Activated CD4-positive, alpha-beta memory T cell treated with anti-CD3 and anti-CD28 coated beads for 36 hours (primary cell): Measurements from ENCODE around the gene RTKN2. TPM values are rescaled to one million over a fixed set of nuclear protein-coding genes. Genes with fewer than 3 reads are reported as not detected.

Experiments
- CTCF ChIA-PET: fragments of 350-600 bp; sonication (Branson Sonifier 250); formaldehyde crosslinking; loops from one replicate; lab custom pipeline; 2021; ENCODE audit warnings: antibody characterized with exemption, inconsistent platforms; lab: Charles Lee
- POLR2A ChIA-PET: fragments of 350-600 bp; sonication (Branson Sonifier 250); formaldehyde crosslinking; loops from one replicate; lab custom pipeline; 2021; ENCODE audit warnings: antibody characterized with exemption; lab: Charles Lee
- DNase-seq: peaks from one replicate; pipeline ENCODE4 v3.0.0-alpha.2; 2020
- H3K27ac Mint-ChIP-seq: one replicate; pipeline ENCODE4 v1.8.0; 2021; ENCODE audit warnings: mixed read lengths
- H3K27me3 Mint-ChIP-seq: one replicate; pipeline ENCODE4 v1.8.0; 2021; ENCODE audit warnings: mixed read lengths
- H3K36me3 Mint-ChIP-seq: one replicate; pipeline ENCODE4 v1.8.0; 2021; ENCODE audit warnings: mixed read lengths
- H3K4me1 Mint-ChIP-seq: one replicate; pipeline ENCODE4 v1.8.0; 2021; ENCODE audit warnings: low read depth, mixed read lengths
- H3K4me3 Mint-ChIP-seq: one replicate; pipeline ENCODE4 v1.8.0; 2021; ENCODE audit warnings: mild to moderate bottlenecking, mixed read lengths
- H3K9me3 Mint-ChIP-seq: one replicate; pipeline ENCODE4 v1.8.0; 2021; ENCODE audit warnings: mixed read lengths
- intact Hi-C: fragments of 100-400 bp; cut with micrococcal nuclease; formaldehyde crosslinking; loops from one replicate; pipeline ENCODE4 v1.15.1; 2023
- total RNA-seq, 2 experiments: library from RNA; stranded (reverse); gene quantifications; one replicate each; pipeline ENCODE4 v1.2.3, GENCODE V29; 2021

The RTKN2 gene
- total RNA-seq, 2 experiments from 2014 or later, result 5.1 to 5.9 TPM

GRCh38 chr10:62217683-62218082, 51.0 kb downstream of the RTKN2 start:
- intact Hi-C loops, result no loop called here
- peaks cover 3% of the 10 kb centered on the region for H3K36me3 Mint-ChIP-seq
- no peak overlapping the region for H3K4me3 Mint-ChIP-seq
- H3K27ac Mint-ChIP-seq, result peak overlapping the region; percentile 49
- no peaks in the 10 kb centered on the region for H3K4me1 Mint-ChIP-seq
- H3K27me3 Mint-ChIP-seq, result no peaks in the 10 kb centered on the region
- CTCF ChIA-PET, result interaction anchor here (1.7 kb wide), 1 partner anchor 28 kb away, joined by 3 read pairs; no protein-coding TSS in a partner anchor
- POLR2A ChIA-PET, result interaction anchor here (0.9 to 1.3 kb wide), 2 partner anchors 30 to 33 kb away, joined by 3 read pairs; no protein-coding TSS in a partner anchor
- no peaks in the 10 kb centered on the region for H3K9me3 Mint-ChIP-seq
- no peak for DNase-seq

DNA sequence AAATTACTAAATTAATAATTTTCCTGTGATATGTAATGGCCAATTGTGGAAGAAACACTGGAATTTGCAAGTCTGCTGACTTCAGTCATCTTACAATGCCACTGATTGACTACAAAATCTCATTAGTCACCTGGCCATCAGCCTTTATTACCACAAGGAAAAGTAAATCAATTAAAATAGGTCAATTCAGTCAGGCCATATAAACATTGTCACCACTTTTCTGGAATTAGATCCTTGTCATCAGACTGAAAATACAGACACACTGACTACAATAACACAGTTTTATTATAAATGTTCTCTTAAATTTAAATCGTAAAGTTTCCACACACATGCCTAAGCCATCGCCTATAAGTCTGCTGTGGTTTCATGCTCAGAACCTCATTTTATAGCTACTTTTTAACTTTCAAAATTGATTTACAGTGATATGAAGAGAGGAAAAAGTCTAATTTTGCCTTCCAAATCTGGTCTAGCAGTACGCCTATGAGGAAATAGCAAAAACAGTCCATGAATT, 54.2 kb downstream of the RTKN2 start:
- Mint-ChIP-seq H3K9me3 (no peaks in the 10 kb centered on the region), H3K27me3 (no peaks in the 10 kb centered on the region), H3K27ac (no peak overlapping the region), H3K36me3 (peaks cover 3% of the 10 kb centered on the region), H3K4me3 (no peak overlapping the region), H3K4me1 (no peaks in the 10 kb centered on the region)
- ChIA-PET POLR2A (no interaction called here), CTCF (no interaction called here)
- intact Hi-C loops, result no loop called here
- no peak for DNase-seq

DNA sequence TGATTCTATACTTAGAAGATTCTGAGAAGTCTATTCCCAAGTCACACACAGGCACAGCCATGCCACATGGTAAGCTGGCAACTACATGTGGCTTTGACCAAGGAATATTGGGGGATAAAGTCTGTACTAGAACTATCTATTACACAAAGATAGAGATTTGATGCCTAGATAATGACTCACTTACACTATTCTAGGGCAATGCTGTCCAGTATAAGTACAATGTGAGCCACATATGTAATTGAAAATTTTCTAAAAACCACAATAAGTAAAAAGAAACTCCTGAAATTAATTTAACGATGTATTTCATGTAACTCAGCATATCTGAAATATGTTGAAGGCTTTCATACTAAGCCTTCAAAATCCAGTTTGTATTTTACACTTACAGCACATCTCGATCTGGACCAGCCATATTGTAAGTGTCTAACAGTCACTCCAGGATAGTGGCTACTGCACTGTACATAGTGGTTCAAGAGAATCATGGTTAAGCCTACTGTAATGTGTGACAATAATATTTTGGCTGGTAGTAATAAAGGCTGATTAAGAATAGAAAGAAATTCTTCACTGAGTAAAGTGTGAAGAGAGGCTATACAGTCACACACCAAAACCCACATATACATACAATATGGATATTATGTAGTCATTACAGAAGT, 62.8 kb downstream of the RTKN2 start:
- H3K9me3 Mint-ChIP-seq, result no peaks in the 10 kb centered on the region

DNA sequence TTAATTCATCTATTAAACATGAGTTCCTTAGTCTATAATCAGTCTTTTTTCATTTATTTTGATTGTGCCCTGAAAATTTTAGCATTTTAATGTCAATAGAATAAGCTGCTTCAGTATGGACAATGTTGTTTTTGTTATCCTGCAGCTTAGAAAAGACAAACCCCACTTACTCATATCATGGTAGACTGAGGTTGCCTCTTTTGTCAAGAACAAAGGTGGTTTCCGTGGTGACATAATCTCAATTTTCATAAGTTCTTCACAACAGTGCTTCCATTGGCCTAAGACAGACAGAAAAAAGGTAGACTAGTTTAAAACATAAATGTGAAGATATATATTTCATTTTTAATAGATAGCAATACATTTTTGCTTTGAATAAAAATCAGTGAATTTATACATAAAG, 69.1 kb downstream of the RTKN2 start:
- CTCF ChIA-PET, result interaction anchor here (0.7 to 1.2 kb wide), 3 partner anchors 23 to 106 kb away, joined by 3 to 4 read pairs (median 3); no protein-coding TSS in a partner anchor
- intact Hi-C loops, result loop anchor here (1.0 to 2.0 kb wide), 2 partner anchors 11 to 17 kb away; no protein-coding TSS in a partner anchor

More for the DNA sequence above, 62.8 kb downstream of the RTKN2 start:
- no peak overlapping the region for H3K27ac Mint-ChIP-seq
- intact Hi-C loops, result no loop called here
- POLR2A ChIA-PET, result no interaction called here
- DNase-seq, result no peak
- H3K36me3 Mint-ChIP-seq, result peaks cover 5% of the 10 kb centered on the region
- CTCF ChIA-PET, result interaction anchor here (0.6 kb wide), 1 partner anchor 323 kb away, joined by 3 read pairs; no protein-coding TSS in a partner anchor
- peaks cover 8% of the 10 kb centered on the region for H3K4me1 Mint-ChIP-seq
- H3K27me3 Mint-ChIP-seq, result no peaks in the 10 kb centered on the region
- no peak overlapping the region for H3K4me3 Mint-ChIP-seq

GRCh38 chr10:62196528-62196927, 72.1 kb downstream of the RTKN2 start:
- intact Hi-C loops, result no loop called here
- ChIA-PET POLR2A (no interaction called here), CTCF (no interaction called here)
- Mint-ChIP-seq H3K36me3 (peaks cover 4% of the 10 kb centered on the region), H3K4me1 (peaks cover 28% of the 10 kb centered on the region), H3K4me3 (no peak overlapping the region), H3K9me3 (no peaks in the 10 kb centered on the region), H3K27ac (no peak overlapping the region), H3K27me3 (no peaks in the 10 kb centered on the region)
- no peak for DNase-seq

More for the DNA sequence above, 69.1 kb downstream of the RTKN2 start:
- POLR2A ChIA-PET, result interaction anchor here (0.6 to 1.5 kb wide), 3 partner anchors 11 to 93 kb away, joined by 3 to 6 read pairs (median 4); no protein-coding TSS in a partner anchor
- DNase-seq, result no peak
- Mint-ChIP-seq H3K9me3 (no peaks in the 10 kb centered on the region), H3K4me1 (peaks cover 27% of the 10 kb centered on the region), H3K36me3 (peaks cover 10% of the 10 kb centered on the region), H3K27me3 (no peaks in the 10 kb centered on the region), H3K27ac (peak overlapping the region; percentile 35), H3K4me3 (no peak overlapping the region)

DNA sequence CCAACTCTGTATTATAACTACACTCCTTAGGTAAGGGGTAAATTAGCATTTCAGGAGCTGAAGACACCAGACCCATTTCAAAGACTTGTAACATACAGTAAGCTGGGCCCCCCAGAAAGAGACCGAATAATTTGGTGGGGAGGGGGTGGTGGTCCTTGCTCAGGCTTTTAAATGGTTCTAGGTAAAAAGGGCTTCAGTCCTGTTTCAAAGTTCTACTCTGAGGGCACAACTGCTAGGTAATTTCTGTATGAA, 73.0 kb downstream of the RTKN2 start:
- H3K4me3 Mint-ChIP-seq, result no peak overlapping the region
- H3K9me3 Mint-ChIP-seq, result no peaks in the 10 kb centered on the region
- intact Hi-C loops, result no loop called here
- H3K36me3 Mint-ChIP-seq, result peaks cover 4% of the 10 kb centered on the region
- no peak for DNase-seq
- ChIA-PET CTCF (no interaction called here), POLR2A (no interaction called here)
- peaks cover 26% of the 10 kb centered on the region for H3K4me1 Mint-ChIP-seq
- no peak overlapping the region for H3K27ac Mint-ChIP-seq
- H3K27me3 Mint-ChIP-seq, result no peaks in the 10 kb centered on the region

GRCh38 chr10:62194924-62195674, 73.5 kb downstream of the RTKN2 start:
- intact Hi-C loops, result no loop called here
- Mint-ChIP-seq H3K27me3 (no peaks in the 10 kb centered on the region), H3K36me3 (peaks cover 4% of the 10 kb centered on the region), H3K4me1 (peaks cover 26% of the 10 kb centered on the region), H3K4me3 (no peak overlapping the region), H3K27ac (peak overlapping the region; percentile 10), H3K9me3 (no peaks in the 10 kb centered on the region)
- CTCF ChIA-PET, result interaction anchor here (1.1 to 1.3 kb wide), 2 partner anchors 50 to 156 kb away, joined by 4 read pairs; no protein-coding TSS in a partner anchor
- DNase-seq, result no peak
- POLR2A ChIA-PET, result interaction anchor here (0.8 kb wide), 1 partner anchor 9 kb away, joined by 5 read pairs; no protein-coding TSS in a partner anchor

DNA sequence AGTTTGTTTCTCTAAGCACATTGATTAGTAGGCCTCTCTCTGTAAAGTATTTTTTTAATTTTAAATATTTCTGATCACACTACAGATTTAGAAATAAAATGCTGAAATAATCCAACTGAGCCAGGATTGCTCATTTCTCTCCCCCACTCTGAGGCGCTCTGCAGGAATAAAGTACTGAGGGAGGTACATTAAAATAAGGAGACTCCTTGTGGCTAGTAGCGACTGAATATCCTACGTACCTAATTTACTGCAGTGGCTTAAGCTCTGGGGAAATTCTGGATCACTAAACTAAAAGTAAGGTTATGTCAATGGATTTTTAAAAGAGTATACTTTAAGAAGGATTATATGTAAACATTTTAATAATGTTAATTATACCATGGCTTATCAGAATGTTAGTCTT, 75.2 kb downstream of the RTKN2 start:
- intact Hi-C loops, result no loop called here
- H3K27me3 Mint-ChIP-seq, result no peaks in the 10 kb centered on the region
- CTCF ChIA-PET, result interaction anchor here (0.5 to 1.3 kb wide), 2 partner anchors 51 to 150 kb away, joined by 3 to 4 read pairs; no protein-coding TSS in a partner anchor

GRCh38 chr10:62189131-62189530, 79.5 kb downstream of the RTKN2 start:
- Mint-ChIP-seq H3K4me1 (peaks cover 55% of the 10 kb centered on the region), H3K27me3 (no peaks in the 10 kb centered on the region), H3K9me3 (peaks cover 2% of the 10 kb centered on the region), H3K27ac (no peak overlapping the region), H3K4me3 (no peak overlapping the region), H3K36me3 (peaks cover 6% of the 10 kb centered on the region)
- intact Hi-C loops, result loop anchor here (2.0 to 10.0 kb wide), 6 partner anchors 238 to 1038 kb away; partner anchors contain the start of gene EGR2
- POLR2A ChIA-PET, result interaction anchor here (1.5 to 7.8 kb wide), 2 partner anchors 10 to 139 kb away, joined by 4 to 225 read pairs; no protein-coding TSS in a partner anchor
- CTCF ChIA-PET, result interaction anchor here (1.7 kb wide), 1 partner anchor 55 kb away, joined by 9 read pairs; no protein-coding TSS in a partner anchor
- DNase-seq, result no peak

More for the DNA sequence above, 75.2 kb downstream of the RTKN2 start:
- H3K27ac Mint-ChIP-seq, result no peak overlapping the region
- peaks cover 8% of the 10 kb centered on the region for H3K36me3 Mint-ChIP-seq
- H3K9me3 Mint-ChIP-seq, result peaks cover under 1% of the 10 kb centered on the region
- peaks cover 29% of the 10 kb centered on the region for H3K4me1 Mint-ChIP-seq
- no peak for DNase-seq
- no peak overlapping the region for H3K4me3 Mint-ChIP-seq
- POLR2A ChIA-PET, result no interaction called here

GRCh38 chr10:62188021-62188616, 80.5 kb downstream of the RTKN2 start:
- ChIA-PET POLR2A (interaction anchor here (1.2 to 7.8 kb wide), 6 partner anchors 11 to 200 kb away, joined by 3 to 225 read pairs (median 5); no protein-coding TSS in a partner anchor), CTCF (interaction anchor here (1.1 to 2.4 kb wide), 3 partner anchors 56 to 150 kb away, joined by 3 to 9 read pairs (median 7); no protein-coding TSS in a partner anchor)

DNA sequence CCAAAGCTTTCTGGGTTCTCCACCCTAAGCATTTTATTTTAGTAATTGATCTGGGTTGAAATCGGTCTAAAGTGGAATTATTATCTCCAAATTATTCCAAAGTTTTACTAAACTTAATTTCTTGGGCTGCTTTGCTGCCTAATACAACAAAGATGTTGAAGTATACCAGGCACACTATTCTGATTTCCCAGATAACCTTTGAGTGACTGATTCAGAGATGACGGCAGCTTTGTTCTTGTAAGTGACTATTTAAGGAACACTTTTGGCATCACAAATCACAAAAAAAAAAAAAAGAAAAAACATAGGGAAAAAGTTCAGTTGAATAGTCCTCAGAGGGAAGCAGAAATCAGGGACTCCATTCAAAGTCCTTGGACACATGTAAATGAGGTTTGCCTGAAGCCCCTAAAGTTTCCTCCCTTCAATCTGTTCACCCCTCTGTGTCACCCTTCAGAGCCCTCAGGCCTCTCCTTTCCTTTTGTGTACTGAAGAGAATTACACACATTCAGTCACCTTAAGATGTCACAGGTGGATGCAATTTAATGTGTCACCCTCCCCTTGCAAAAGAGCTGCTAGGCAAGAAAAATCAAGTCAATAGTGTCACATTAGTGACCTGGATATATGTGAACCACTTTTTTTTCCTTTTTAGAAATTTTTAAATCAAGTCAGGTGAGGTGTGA, 81.5 kb downstream of the RTKN2 start:
- intact Hi-C loops, result loop anchor here (1.0 to 10.0 kb wide), 8 partner anchors 136 to 1040 kb away; no protein-coding TSS in a partner anchor
- H3K4me1 Mint-ChIP-seq, result peaks cover 69% of the 10 kb centered on the region
- POLR2A ChIA-PET, result interaction anchor here (0.9 to 7.8 kb wide), 9 partner anchors 12 to 287 kb away, joined by 3 to 225 read pairs (median 6); no protein-coding TSS in a partner anchor
- no peaks in the 10 kb centered on the region for H3K27me3 Mint-ChIP-seq
- peak overlapping the region; percentile 96 for H3K27ac Mint-ChIP-seq
- CTCF ChIA-PET, result interaction anchor here (1.0 to 2.4 kb wide), 4 partner anchors 58 to 283 kb away, joined by 3 to 9 read pairs (median 5); no protein-coding TSS in a partner anchor
- H3K4me3 Mint-ChIP-seq, result no peak overlapping the region
- DNase-seq, result peak; percentile 34
- H3K36me3 Mint-ChIP-seq, result peaks cover 6% of the 10 kb centered on the region
- H3K9me3 Mint-ChIP-seq, result peaks cover 2% of the 10 kb centered on the region

More at GRCh38 chr10:62188021-62188616, 80.5 kb downstream of the RTKN2 start:
- no peaks in the 10 kb centered on the region for H3K27me3 Mint-ChIP-seq
- peak overlapping the region; percentile 7 for H3K4me3 Mint-ChIP-seq
- intact Hi-C loops, result loop anchor here (1.0 to 10.0 kb wide), 8 partner anchors 11 to 1039 kb away; partner anchors contain the start of gene EGR2
- peaks cover 64% of the 10 kb centered on the region for H3K4me1 Mint-ChIP-seq
- peak overlapping the region; percentile 96 for H3K27ac Mint-ChIP-seq
- H3K9me3 Mint-ChIP-seq, result peaks cover 2% of the 10 kb centered on the region
- peaks cover 6% of the 10 kb centered on the region for H3K36me3 Mint-ChIP-seq
- DNase-seq, result peak; percentile 28
